Brain pericyte (primary cell): ENCODE results near the gene DOCK1.

Experiments used
- DNase-seq: peaks from one replicate; pipeline ENCODE4 v3.0.0-alpha.2; 2012; ENCODE audit warnings: low read depth, low spot score

The DOCK1 gene

GRCh38 chr10:127137391-127137790, 232.2 kb downstream of the DOCK1 start:
- no peak for DNase-seq

DNA sequence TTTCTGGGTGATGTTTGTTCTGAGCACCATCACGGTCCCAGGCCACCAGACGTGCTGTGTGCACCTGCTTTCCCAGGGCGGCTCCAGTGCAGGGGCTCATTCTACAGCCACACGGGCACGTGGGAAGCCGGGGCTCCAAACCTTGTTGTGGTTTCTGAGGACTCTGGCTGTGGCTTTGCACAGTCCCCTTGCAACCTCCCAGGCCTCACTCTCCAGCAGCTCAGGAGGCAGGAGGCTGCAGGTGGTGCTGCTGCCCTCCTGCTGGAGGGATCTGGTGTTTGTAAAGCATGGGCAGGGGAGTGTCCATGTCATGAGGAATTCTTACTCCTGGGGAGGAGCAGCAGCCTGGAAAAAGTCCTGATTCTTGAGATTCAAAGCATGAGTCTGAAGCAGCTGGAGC, 236.9 kb downstream of the DOCK1 start:
- DNase-seq, result no peak

DNA sequence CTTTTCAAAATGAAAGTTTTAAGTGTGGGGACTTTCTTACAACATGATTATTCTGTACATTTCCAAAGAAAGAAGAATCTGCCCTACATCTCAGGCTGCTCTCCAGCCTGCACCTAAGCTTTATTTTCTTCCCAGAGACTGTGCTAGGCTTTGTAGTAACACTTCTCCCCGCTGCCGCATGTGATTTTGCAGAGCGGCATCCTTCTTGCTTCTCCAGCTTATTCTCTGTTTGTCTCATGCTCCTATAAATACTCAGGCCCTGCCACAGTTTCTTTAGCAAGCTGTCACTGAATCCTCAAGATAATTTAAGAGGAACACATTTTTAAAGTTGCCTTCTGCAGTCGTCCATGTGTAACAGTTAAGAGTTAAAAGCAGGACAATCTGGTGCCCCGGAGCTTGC, 237.6 kb downstream of the DOCK1 start:
- no peak for DNase-seq

DNA sequence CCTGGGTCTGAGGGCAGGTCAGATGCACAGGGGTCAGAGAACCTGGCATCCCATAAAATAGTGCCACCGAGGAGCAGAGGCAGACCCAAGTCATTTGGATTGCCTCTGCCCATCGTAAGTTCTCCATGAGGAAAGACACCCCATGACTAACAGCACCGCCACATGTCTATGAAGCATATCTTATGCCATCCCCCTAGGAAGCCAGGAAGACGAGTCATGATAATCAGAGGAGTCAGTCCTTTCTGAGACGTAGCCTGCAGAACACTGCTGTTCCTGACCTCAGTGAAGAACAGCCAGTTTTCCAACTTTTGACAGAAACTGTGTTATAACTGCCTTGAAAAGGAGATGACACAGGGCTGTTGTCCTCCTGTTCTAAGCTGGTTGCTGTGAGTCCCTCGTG, 239.9 kb downstream of the DOCK1 start:
- no peak for DNase-seq

- DNase-seq, result no peak
These were observed 241.4 kb downstream of the DOCK1 start for GRCh38 chr10:127146661-127147060.

GRCh38 chr10:127148066-127148932, 243.1 kb downstream of the DOCK1 start:
- DNase-seq, result no peak

GRCh38 chr10:127148933-127149220, 243.6 kb downstream of the DOCK1 start:
- DNase-seq, result no peak

DNA sequence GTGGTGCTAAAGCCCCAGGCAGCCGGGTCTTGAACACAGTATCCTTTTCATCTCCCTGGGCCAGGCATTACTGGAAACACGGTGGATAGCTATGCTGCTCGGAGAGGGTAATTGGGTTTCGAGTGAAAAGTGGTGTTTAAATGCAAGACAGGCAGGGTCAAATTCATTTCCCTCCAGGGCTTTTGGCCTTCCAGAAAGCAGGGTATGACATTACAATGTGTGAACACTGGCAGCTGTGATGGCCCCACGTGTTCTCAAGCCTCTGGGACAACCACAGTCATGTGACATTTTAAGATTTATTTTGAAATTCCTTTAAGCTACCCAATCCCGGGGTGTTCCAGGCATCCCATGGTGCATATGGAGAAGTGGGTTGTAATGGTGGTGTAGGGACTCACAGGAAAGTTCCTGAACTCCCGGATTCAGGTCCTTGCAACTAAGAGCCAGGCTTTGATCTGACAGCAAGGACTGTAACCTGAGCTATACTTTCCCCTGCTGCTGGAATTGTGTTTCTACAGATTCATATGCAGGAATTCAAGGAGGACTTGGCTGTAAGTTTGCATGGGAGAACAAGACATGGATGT, 244.4 kb downstream of the DOCK1 start:
- DNase-seq, result no peak

DNA sequence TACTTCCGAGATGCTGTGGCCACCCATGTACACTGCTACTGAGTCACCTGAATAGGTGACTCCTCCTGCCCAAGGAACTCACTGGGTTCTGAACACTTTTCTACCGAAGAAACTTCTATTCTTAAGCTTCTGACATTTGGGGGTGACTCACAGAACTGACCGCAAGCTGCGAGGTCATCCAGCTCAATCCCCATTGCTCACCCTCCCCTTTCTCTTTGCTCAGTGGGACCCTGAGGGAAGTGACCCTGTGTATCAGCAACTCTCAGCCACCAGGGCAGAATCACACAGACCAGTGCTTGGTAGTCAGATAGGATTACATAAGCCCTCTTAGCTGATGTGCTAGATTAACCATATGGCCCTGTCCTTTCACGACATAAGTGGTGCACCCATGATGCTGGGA, 244.9 kb downstream of the DOCK1 start:
- no peak for DNase-seq

- no peak for DNase-seq
These were observed 246.3 kb downstream of the DOCK1 start for GRCh38 chr10:127151541-127151940.

- DNase-seq, result no peak
These were observed 246.9 kb downstream of the DOCK1 start for GRCh38 chr10:127151981-127152699.

GRCh38 chr10:127153181-127153580, 248.0 kb downstream of the DOCK1 start:
- DNase-seq, result no peak

DNA sequence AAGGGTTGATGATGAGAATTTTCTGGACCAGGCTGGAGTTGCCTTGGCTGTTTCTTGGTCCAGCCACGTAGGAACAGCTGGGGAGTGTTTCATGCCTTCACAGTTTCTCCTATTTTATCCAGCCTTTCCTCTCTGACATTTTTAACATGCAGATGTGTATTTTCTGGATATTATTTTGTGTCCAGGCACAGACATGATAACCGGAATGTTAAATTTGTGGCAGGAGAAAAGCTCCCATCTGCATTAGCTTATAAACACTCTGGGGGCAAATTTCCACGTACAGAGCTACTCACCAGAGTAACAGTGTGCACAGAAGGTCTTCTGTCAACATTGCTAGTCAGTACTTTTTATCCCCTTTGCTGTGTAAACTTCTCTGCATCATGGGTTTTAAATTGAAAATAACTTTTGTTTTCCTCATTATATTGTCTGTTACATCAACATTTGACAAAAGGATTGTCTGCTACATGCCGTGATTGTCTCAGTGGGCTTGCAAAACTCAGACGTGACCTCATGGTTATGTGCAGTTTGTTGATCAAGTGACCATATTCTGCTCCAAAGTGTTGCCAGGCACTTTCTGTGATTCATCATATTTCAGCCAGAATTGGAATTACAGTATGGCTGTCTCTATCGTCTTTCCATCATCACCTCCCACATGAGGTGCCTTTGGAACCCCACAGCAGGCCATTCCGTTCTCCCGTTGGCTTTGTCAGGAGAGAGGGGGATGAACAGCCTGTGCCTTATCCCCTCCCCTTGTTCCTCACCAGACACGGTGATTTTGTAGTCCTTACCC, 249.8 kb downstream of the DOCK1 start:
- DNase-seq, result no peak

- DNase-seq, result no peak
These were observed 251.9 kb downstream of the DOCK1 start for GRCh38 chr10:127157089-127157488.

DNA sequence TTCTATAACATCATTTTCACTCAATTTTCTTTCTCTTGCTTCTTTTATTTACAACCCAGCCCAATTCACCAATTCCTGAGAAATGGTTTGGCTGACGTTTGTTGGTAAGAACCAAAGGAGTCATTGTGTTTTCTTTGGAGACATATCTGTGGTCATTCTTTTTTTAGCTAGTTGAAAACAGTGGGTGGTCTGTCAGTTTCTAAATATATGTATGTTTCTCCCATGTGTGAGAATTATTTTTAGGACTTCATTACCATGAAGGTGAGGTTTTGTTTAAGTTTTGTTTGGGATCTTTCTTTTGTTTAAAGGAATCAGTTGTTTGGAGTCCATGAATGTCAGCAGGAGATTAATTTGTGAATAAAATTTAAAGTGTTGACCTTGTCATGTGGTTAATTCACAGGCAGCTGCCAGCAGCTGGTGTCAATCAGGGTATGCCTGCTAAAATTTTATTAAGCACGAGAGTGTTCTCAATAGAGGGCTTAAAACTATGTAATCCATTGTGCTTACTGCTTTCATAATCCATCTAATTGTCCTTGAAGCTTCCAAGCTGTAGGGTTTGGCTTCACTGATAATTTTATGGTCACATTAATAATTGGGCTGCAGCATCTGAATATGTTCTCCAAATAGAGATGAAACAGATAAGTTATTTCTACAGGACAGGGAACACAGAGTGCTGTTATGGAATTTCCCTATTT, 252.4 kb downstream of the DOCK1 start:
- no peak for DNase-seq

DNA sequence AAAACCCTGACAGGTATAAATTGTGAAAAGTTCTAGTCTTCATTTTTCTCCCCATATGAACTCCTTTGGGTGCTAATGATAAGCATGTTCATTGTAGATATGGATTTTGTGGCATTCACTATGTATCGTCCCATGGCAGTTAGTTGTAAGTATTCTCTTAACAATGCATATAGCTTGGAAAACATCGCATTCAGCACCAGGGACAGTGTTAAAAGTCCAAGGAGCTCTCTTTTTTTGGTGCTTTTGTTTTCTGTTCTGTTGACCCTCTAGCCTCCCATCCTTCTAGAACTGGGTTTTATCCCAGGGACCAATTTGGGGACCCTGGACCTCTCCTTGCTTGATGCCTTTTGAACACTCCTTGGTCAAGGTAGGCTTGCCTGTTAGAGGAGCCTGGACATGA, 253.4 kb downstream of the DOCK1 start:
- DNase-seq, result no peak

DNA sequence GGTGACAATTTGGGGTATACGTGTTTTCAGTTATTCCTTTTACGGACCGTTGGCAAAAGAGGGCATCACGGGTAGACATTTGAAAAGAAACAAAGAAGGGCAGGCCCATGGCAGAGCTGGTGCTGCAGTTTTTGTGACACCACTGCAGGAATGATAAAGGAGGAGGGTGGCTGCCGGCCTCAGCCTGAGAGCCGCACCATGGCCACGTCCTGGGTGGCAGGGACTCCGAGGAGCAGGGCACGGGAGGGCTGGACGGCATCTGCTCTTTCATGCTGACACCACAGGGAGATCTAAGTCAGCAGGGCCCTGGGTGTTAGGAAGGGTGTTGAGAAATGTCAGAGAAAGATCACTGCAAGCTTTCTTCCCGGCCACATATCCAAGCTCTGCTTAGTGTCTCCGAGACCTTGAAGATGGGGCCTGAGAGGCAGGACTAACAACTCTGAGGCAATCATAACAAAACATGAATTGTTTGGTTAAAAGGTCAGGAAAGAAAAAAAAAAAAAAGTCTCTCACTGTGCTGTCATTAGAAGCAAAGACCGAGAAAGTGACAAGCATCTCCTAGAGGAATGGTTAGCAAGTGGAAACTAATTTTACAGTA, 254.5 kb downstream of the DOCK1 start:
- no peak for DNase-seq

GRCh38 chr10:127161482-127161881, 256.3 kb downstream of the DOCK1 start:
- no peak for DNase-seq

DNA sequence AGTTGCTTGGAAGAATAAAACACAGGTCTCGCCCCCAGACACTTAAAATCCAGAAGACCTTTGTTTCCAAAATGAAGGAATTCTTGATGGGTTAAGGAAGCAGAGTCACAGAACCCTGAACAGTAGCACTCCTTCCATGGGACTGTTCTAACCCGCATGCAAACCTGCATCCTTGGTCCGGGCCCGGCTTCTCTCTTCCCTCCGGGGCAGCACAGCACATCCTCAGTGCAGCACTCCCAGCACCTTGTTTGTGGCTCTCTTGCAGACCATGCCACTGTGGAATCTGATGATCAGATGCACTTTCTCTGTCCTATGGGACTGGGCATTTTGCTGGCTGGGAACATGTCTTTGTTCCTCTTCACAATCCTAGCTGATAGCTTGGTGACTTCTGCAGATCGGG, 257.6 kb downstream of the DOCK1 start:
- DNase-seq, result no peak

- no peak for DNase-seq
These were observed 263.0 kb downstream of the DOCK1 start for GRCh38 chr10:127168261-127168660.

GRCh38 chr10:127174866-127175265, 269.6 kb downstream of the DOCK1 start:
- DNase-seq, result no peak
